Femur (tissue), 1 donor: ENCODE measurements around the gene FLRT2.

Experiments
- DNase-seq: peaks from one replicate; pipeline ENCODE4 v3.0.0-alpha.2; 2017

FLRT2 gene

DNA sequence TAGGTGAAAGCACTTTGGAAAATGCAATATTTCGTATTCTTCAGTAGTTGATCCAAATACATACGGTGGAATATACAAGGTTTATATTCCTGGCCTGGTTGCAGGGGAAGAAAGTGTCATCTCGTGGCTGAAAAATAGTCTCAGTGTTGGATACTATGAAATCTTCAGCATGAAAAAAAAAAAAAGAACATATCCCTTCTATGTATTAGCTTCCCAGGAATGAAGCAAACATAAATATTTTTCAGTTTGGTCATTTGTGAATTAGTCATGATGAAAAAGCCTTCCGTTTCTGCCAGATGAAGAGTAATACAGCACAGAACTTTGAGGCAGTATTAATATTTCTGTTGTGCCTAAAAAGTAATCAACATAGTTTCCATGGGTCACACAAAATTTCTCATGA is 36.7 kb downstream of the FLRT2 start:
- DNase-seq: no peak

DNA sequence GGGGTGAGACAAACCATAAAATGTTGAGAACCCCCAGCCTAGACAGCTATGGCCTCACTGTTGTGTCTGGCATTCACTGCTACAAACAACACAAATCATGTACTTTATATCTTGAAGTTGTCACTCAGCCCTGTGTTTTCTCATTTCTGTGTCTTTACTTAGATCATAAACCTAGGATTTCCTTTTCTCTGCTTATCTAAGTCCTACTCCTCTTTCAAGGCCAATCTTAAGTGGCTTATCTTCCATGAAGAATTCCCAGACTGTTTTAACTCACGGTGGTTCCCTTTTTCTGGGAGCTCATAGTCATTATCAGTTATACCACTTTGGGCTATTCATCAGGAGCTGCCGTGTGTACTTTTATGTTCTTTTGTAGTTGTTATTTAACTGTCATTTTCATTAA is 42.1 kb downstream of the FLRT2 start:
- DNase-seq: no peak

- no peak for DNase-seq
Measured at GRCh38 chr14:85572845-85573244, 42.9 kb downstream of the FLRT2 start.

GRCh38 chr14:85573406-85573805 is 43.5 kb downstream of the FLRT2 start:
- DNase-seq: no peak

DNA sequence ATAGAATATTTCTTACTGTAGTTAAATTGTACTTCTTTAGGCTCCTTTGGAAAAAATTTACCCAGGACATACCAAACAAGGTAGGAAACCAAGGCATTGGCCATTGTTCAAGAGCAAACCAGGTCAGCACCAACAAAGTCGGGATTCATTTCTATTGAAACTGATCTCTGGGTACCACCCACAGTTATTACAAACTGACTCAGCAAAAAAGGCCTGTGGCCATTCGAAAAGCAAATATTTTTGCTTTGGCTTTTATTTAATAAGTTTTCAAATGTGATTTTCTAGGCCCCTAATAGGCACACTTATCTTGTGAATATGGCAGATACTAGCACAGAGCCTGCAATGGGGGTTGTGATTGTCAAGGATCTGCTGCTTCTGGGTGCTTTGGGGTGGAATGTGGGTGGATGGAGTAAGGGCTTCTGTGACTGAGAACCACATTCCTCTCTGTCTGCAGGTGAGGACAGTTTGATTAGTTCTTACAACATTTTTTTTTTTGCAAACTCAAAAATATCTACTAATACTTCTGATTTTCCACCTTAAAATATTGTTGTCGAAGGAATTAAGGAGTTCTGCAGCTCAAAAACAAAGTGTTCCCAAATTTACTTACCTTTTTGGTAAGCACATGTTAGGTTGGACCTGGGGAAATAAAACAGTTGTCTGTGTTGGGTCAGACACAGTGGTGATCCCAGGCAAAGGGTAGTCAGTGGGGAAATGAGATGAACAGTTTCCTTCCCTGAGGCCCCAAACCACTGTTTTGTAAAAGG is 45.1 kb downstream of the FLRT2 start:
- no peak for DNase-seq

DNA sequence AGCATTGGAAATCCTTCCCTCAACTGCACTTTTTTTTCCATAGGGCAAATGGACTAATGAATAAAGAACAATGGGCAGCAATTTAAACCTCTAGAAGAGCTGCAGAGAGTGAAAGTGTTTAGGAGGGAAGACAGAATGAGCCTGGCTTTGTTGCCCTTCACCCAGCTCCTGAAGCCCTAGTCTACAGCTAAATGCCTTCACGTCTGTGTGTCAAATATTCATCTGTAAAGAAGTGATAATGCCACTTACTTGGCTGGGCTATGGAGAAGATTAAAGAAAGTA is 45.6 kb downstream of the FLRT2 start:
- DNase-seq: no peak

- no peak for DNase-seq
Measured at GRCh38 chr14:85576218-85576617, 46.3 kb downstream of the FLRT2 start.

DNA sequence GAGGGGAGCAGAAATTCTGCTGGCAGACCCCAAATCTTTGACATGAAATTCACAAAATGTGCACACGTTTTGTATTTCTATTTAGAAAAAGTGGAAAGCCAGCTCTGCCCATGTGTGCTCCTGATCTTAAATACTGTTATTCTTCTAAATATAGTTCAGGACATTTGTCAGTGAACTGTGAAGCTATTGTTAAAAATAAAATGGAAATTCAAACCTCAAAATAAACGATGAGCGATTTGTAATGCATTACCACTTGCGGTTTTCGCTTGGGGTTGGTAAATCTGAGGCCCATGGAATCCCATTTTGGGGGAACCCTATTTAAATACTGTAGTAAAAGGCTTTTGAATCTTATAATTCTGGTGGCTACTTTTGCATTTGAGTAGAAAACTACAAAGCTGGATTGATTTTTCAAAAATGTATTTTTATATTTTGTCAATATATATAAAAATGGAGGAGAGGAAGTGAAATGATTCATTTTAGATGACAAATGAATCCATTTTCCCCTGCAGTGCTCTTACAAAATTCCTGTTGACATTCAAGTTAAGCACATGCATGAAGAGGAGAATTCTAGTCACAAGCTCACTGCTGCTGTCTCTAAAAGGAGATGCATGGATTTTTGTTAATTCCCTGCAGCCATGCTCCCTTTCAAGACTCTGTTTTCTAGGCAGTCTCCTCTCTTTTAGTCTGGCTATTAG is 47.1 kb downstream of the FLRT2 start:
- no peak for DNase-seq

GRCh38 chr14:85577543-85578114 is 47.7 kb downstream of the FLRT2 start:
- DNase-seq: no peak

DNA sequence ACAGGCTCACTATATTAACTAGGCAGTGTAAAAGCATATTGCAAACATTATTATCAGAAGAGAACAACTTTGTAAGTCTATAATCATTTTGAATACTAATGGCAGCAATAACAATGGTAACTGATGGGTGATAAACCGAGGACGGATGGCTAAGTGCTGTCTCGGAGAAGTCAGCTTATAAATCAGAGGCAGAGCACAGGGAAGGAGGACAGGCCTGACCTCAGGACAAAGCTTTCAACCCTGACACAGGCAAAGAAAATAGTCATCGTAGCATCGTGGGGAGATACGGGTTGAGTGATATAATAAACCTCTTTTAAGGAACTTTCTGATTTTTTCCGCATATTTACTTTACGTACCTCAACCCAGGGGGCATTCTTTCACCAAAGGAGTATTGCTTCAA is 48.4 kb downstream of the FLRT2 start:
- DNase-seq: no peak

GRCh38 chr14:85578930-85579329 is 49.0 kb downstream of the FLRT2 start:
- DNase-seq: no peak

DNA sequence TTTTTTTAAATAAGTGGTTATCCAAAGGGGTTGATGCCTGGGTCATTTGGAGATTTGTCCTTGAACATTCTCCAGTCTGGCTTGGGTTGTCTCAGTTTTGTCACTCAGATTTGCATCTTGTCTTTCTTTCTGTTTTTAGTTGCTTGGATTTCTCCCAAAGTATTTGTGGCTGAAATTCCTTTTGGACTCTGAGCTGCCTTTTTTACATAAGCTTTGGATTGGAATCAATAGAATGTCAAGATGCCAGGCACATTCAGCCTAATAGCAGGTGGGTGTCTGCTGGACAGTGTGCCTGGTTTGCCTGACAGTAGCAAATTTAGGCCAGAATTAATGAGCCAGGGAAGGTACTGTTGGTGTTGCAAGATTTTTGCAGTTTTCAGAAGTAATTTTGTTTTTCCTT is 50.0 kb downstream of the FLRT2 start:
- no peak for DNase-seq

DNA sequence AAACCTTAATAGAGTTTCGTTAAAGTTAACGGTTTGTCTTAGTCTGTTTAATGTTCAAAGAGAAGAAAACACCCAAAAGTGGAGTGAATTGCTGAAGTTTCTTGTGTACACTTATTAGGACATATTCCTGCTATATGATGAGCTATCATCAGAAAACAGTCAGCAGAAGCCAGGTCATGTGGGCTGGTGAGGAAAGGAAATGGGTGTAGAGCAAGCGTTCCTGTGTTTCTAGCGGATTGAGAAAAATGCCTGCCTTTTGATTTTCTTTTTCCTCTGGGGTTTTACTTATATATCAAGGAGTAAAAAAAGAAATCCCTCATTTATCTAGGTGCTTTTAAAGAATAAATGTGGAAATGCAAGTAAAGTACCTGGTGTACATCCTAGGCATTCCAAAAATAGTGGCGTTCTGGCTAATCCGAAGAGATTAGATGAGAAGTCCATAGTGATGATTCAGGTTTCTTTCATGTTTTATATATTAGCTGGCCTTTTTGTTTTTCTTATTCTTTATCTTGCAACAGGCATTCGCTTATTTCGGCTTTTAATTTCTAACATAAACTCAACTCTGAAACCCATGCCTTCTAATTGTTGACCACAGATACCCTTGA is 50.7 kb downstream of the FLRT2 start:
- DNase-seq: no peak

DNA sequence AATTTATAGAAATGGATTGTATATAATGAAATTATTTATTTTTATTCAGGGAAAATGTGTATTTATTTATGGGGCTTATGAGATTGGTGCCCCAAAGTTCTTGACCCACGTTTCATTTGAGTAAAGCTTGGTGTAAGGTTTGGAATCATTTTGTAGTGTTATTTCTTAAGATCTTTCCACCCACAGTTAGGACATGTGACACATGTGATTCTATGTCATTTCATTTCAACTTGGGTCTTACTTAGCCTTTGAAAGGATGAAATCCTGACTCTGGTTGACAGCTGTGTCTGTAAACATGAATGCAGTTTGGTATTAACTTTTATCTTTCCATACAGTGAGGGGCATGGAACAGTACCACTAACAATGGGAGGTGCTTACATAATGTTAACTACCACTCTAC is 51.7 kb downstream of the FLRT2 start:
- no peak for DNase-seq

DNA sequence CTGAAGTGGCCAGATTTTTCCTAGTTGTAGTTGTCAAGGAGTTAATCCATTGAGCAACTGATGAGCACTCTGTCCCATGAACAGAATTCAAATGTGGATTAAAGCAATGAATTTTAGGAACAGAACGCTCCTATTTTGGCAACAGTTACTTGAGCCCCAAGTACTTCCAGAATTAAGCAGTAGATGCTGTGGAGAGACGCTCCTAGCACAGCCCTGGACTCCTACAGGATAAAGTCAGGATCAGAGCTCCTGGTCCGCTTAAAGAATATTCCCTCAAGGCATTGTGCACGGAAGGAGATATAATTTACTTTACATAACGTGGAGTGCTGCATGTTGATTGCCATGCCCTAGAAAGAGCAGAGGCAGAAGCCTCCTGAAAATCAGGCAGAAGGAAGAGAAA is 53.4 kb downstream of the FLRT2 start:
- no peak for DNase-seq

- DNase-seq: no peak
Measured at GRCh38 chr14:85584481-85584880, 54.5 kb downstream of the FLRT2 start.

- DNase-seq: peak; percentile 45
Measured at GRCh38 chr14:85587151-85587711, 57.3 kb downstream of the FLRT2 start.

- DNase-seq: no peak
Measured at GRCh38 chr14:85590784-85591183, 60.8 kb downstream of the FLRT2 start.

GRCh38 chr14:85594217-85594616 is 64.3 kb downstream of the FLRT2 start:
- no peak for DNase-seq

DNA sequence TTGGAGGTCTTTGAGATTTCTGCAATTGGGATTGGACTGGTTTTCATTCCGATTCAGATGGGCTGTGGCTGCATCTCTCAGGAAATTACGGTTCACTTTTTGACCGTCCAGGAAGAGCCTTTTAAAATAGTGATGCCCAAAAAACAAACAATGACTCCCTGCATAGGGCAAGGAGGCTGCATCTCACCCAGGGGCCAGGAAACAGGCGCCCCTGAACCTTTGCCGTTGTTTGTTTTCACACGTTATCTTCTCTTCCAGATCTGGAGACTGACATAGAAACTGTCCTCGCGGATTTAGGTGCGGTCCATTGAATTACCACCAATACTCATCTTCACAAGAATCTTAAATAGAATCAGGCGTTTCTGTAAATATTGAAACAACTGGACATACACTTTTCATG is 66.0 kb downstream of the FLRT2 start:
- no peak for DNase-seq

DNA sequence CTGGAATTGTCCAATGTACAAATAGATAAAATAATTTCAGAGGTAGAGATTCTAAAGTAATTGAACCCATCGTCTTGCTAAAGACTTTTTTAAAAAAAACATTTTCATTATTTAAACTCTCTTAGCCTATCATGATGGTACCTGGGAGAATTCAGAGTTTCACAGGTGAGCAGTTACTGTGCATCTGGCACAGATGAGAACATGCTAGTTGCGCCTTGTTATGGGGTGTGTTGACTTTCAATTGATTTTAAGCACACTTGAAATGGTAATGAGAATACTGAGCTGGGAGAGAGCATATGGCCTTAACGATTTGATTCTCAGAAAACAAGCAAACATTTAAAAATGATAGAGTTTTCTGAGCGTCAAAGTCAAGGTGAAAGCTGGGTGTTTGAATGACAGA is 66.6 kb downstream of the FLRT2 start:
- DNase-seq: no peak

GRCh38 chr14:85597701-85598100 is 67.8 kb downstream of the FLRT2 start:
- no peak for DNase-seq

DNA sequence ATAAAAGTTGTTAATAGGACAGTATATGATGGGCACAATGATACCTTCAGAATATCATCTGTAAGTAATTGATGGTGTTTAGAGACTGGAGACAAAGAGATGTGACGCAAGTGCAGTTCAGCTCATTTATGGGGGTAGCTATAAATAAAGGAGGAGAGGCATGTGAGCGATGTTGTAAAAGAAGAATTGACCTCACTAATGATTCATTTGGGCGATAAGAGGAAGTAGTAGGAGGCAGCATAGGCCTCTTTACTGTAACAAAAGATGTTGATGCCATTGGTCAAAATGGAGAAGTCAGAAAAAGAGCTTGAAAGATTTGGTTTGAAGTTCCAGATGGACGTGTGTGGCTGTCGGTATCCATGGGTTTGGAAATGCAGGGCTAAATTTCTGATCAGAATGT is 70.0 kb downstream of the FLRT2 start:
- DNase-seq: no peak

DNA sequence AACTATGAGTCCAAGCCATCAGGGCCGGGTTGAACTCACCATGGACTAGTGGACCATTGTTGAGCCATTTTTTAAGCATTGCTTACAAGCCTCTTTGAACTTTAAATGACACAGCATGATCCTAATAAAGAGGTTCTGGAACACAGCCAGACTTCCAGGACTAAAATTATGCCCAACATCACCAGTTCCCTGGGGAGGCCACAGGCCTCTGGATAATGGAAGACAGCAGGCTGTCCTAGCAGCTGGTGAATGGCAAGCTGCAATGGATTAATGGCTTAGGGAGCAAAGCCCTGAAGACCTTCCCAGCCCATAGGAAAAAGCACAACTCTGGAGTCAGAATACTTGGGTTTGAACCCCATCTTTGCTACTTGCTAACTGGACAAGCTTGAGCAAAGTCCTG is 71.3 kb downstream of the FLRT2 start:
- DNase-seq: no peak
